Measurements from ENCODE around the gene ALDH3B2.
A peak's percentile ranks its signal among the peaks of the same experiment; 100 is the strongest.

The ALDH3B2 gene

DNA sequence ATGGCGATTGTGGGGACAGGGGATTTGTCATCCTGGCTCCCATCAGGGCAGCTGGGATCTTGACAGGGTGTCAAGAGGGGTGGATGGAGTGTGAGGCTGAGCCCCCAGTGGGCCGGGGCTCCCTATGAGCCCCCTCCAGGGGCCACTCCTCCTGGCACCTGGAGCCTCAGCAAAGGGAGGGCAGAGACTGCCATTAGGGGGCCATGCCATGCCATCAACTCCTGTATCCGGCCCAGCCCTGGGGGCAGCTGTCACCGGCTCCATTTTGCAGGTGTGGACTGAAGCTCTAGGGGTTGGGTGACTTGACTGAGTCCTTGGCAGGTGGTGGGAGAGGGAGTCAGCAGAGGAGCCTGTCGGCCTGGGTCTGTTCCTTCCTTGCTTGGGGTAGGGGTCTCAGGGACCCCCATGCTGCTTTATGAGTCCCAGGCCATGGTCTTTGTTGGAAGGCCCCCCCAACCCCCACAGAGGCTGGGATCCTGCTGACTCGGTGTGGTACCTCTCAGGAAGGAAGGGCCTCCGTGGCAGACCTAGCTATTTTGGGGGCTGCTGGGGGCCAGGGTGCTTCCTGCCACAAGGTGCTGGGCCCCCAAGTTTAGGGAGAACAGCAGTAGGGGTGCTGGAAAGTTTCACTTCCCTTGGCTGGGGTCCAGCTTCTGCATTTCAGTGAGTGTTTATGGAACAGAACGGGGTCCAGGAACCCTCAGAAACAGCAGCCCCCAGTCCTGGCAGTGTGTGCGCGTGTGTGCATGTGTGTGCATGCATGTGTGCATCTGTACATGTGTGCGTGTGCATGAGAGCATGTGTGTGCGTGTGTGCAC is 25.4 kb downstream of the ALDH3B2 start:
- H3K4ac ChIP-seq (ENCODE audit: low read depth, low read length): no peak overlapping the region
- H2BK5ac ChIP-seq (ENCODE audit: low read length): no peak overlapping the region
- H3K79me2 ChIP-seq (ENCODE audit: control insufficient read depth, insufficient read depth, low read length): no peaks in the 10 kb centered on the region
- no peaks in the 10 kb centered on the region for H3K79me1 ChIP-seq (ENCODE audit: low read length)
- no peak overlapping the region for H4K8ac ChIP-seq (ENCODE audit: low read depth, low read length)
- H3K27me3 ChIP-seq (ENCODE audit: insufficient read depth, low read length, poor library complexity): no peaks in the 10 kb centered on the region
- no peak overlapping the region for H3K4me3 ChIP-seq (ENCODE audit: low read length)
- DNase-seq: no peak
- no peak overlapping the region for H3K56ac ChIP-seq (ENCODE audit: low read length)
- H3K23ac ChIP-seq (ENCODE audit: low read length): no peak overlapping the region
- no peaks in the 10 kb centered on the region for H3K36me3 ChIP-seq (ENCODE audit: control insufficient read depth, insufficient read depth, low read length)
- no peak overlapping the region for H2BK15ac ChIP-seq (replicated peaks; ENCODE audit: low read depth)
- no peak overlapping the region for H2BK120ac ChIP-seq (ENCODE audit: low read depth, low read length)
- H3K4me1 ChIP-seq (ENCODE audit: control insufficient read depth, low read depth, low read length): no peaks in the 10 kb centered on the region
- no peak overlapping the region for H3K18ac ChIP-seq (ENCODE audit: low read length)
- H4K5ac ChIP-seq (ENCODE audit: low read length): no peak overlapping the region
- H3K4me2 ChIP-seq (ENCODE audit: low read length): no peak overlapping the region
- H3K9ac ChIP-seq (ENCODE audit: low read length): no peak overlapping the region
- H3K27ac ChIP-seq (ENCODE audit: low read depth, low read length): no peak overlapping the region
- no peak overlapping the region for H2AK5ac ChIP-seq (ENCODE audit: low read length)
- WGBS (ENCODE audit: extremely low coverage, insufficient coverage, low lambda C conversion rate): no CpG with 5 or more reads among the region's 12 CpGs

DNA sequence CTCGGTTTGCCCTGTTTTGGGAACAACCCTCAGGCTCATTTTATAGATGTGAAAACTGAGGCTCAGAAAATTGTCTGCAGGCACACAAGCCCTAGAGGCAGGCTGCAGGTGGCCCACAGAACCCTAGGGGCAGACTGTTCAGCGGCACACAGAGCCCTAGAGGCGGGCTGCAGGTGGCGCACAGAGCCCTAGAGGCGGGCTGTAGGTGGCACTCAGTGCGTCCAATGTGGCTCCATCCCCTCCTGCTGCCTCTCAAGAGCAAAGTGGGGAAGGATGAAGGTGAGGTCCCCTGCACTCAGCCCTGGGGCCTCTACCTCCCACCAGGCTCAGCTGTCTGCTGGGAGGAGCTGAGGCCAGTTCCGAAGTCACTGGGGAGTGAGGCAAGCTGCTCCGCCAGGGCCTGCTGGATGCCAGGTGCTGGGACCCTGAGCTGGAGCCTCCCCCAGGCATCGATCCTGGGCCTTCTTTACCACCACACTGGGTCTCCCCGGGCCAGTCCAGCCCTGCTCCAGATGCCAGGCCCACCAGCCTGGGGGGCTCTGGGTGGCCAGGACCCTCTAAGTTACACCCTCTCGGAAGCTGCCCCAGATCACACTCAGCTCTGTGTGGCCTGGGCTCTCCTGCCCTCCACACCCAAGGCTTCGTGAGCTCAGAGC is 26.2 kb downstream of the ALDH3B2 start:
- Histone ChIP-seq H2BK15ac (replicated peaks; ENCODE audit: low read depth) (no peak overlapping the region), H4K5ac (ENCODE audit: low read length) (no peak overlapping the region), H3K4ac (ENCODE audit: low read depth, low read length) (no peak overlapping the region), H3K18ac (ENCODE audit: low read length) (no peak overlapping the region), H3K27me3 (ENCODE audit: insufficient read depth, low read length, poor library complexity) (no peaks in the 10 kb centered on the region), H3K56ac (ENCODE audit: low read length) (no peak overlapping the region), H2AK5ac (ENCODE audit: low read length) (no peak overlapping the region), H2BK120ac (ENCODE audit: low read depth, low read length) (no peak overlapping the region), H3K23ac (ENCODE audit: low read length) (no peak overlapping the region), H3K9ac (ENCODE audit: low read length) (no peak overlapping the region), H3K79me1 (ENCODE audit: low read length) (no peaks in the 10 kb centered on the region), H3K4me2 (ENCODE audit: low read length) (no peak overlapping the region), H4K8ac (ENCODE audit: low read depth, low read length) (no peak overlapping the region), H3K27ac (ENCODE audit: low read depth, low read length) (no peak overlapping the region), H3K36me3 (ENCODE audit: control insufficient read depth, insufficient read depth, low read length) (no peaks in the 10 kb centered on the region), H2BK5ac (ENCODE audit: low read length) (no peak overlapping the region), H3K4me3 (ENCODE audit: low read length) (no peak overlapping the region), H3K79me2 (ENCODE audit: control insufficient read depth, insufficient read depth, low read length) (no peaks in the 10 kb centered on the region), H3K4me1 (ENCODE audit: control insufficient read depth, low read depth, low read length) (no peaks in the 10 kb centered on the region)
- no CpG with 5 or more reads among the region's 12 CpGs for WGBS (ENCODE audit: extremely low coverage, insufficient coverage, low lambda C conversion rate)
- DNase-seq: peak; percentile 71

DNA sequence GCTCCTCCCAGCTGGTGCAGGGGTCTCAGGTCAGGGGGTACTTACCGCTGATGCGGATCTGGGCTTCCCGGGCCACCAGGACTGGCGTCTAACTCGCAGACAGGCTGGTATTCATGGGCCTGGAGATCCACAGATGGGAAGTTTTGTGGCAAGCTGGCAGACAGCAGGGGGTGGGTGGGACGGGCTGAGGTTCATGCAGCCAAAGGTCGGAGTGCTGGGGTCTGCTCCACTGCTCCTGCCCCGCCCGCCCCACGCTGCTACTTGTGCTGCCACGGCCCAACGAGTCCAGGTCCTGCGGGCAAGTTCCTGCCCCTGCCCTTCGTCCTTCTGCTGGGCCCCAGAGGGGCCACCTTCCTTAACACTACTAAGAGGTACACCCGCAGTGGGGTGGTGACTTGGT is 27.0 kb downstream of the ALDH3B2 start:
- H3K27ac ChIP-seq (ENCODE audit: low read depth, low read length): no peak overlapping the region
- no peak overlapping the region for H4K8ac ChIP-seq (ENCODE audit: low read depth, low read length)
- H3K27me3 ChIP-seq (ENCODE audit: insufficient read depth, low read length, poor library complexity): no peaks in the 10 kb centered on the region
- H3K4me2 ChIP-seq (ENCODE audit: low read length): no peak overlapping the region
- no peak overlapping the region for H3K9ac ChIP-seq (ENCODE audit: low read length)
- H3K36me3 ChIP-seq (ENCODE audit: control insufficient read depth, insufficient read depth, low read length): no peaks in the 10 kb centered on the region
- H2BK120ac ChIP-seq (ENCODE audit: low read depth, low read length): no peak overlapping the region
- no peak overlapping the region for H3K56ac ChIP-seq (ENCODE audit: low read length)
- no peaks in the 10 kb centered on the region for H3K79me2 ChIP-seq (ENCODE audit: control insufficient read depth, insufficient read depth, low read length)
- H3K79me1 ChIP-seq (ENCODE audit: low read length): no peaks in the 10 kb centered on the region
- H3K23ac ChIP-seq (ENCODE audit: low read length): no peak overlapping the region
- no peak for DNase-seq
- no peak overlapping the region for H3K18ac ChIP-seq (ENCODE audit: low read length)
- H4K5ac ChIP-seq (ENCODE audit: low read length): no peak overlapping the region
- no CpG with 5 or more reads among the region's 15 CpGs for WGBS (ENCODE audit: extremely low coverage, insufficient coverage, low lambda C conversion rate)
- H2BK15ac ChIP-seq (replicated peaks; ENCODE audit: low read depth): no peak overlapping the region
- H3K4ac ChIP-seq (ENCODE audit: low read depth, low read length): no peak overlapping the region
- H2AK5ac ChIP-seq (ENCODE audit: low read length): no peak overlapping the region
- H2BK5ac ChIP-seq (ENCODE audit: low read length): no peak overlapping the region
- no peak overlapping the region for H3K4me3 ChIP-seq (ENCODE audit: low read length)
- H3K4me1 ChIP-seq (ENCODE audit: control insufficient read depth, low read depth, low read length): no peaks in the 10 kb centered on the region

DNA sequence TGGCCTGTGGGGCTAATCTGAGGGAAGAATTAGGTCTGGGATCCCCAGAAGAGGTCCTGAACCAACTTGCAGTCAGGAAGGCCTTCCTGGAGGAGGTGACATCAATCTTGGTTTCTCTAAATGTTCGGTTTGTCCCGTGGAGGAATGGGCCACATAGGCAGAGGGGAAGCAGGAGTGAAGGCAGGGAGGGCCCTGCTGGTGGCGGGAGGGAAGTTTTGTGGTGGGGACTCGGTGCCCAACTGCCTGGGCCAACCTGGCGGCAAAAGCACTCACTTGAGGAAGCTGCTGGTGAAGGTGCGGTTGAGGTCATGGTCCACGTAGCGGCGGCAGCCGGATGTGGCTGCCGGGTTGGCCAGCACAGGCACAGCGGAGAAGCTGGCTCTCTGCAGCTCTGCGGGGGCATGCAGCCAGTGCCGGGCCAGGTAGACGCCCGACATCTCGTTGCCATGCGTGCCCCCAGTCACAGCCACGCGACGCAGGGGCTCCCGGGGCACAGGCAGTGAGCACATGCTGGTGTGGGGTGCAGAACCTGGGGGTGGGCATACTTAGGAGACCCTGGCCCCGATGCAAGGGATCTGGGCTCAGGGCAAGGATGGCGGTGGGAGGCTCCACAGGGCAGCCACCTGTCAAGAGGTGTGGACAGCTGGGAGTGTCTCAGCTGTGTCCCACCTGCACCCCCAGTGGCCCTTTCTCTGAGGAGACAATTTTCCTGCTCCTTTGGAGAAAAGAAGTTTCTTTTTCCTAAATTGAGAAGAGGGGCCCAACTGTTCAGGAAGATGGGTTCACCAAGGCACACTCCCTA is 27.7 kb downstream of the ALDH3B2 start:
- no peak overlapping the region for H3K9ac ChIP-seq (ENCODE audit: low read length)
- H3K27ac ChIP-seq (ENCODE audit: low read depth, low read length): no peak overlapping the region
- H3K4me1 ChIP-seq (ENCODE audit: control insufficient read depth, low read depth, low read length): no peaks in the 10 kb centered on the region
- no peaks in the 10 kb centered on the region for H3K36me3 ChIP-seq (ENCODE audit: control insufficient read depth, insufficient read depth, low read length)
- DNase-seq: no peak
- no peaks in the 10 kb centered on the region for H3K79me2 ChIP-seq (ENCODE audit: control insufficient read depth, insufficient read depth, low read length)
- H3K23ac ChIP-seq (ENCODE audit: low read length): no peak overlapping the region
- H3K27me3 ChIP-seq (ENCODE audit: insufficient read depth, low read length, poor library complexity): no peaks in the 10 kb centered on the region
- no peak overlapping the region for H2BK5ac ChIP-seq (ENCODE audit: low read length)
- H3K79me1 ChIP-seq (ENCODE audit: low read length): no peaks in the 10 kb centered on the region
- no peak overlapping the region for H2BK15ac ChIP-seq (replicated peaks; ENCODE audit: low read depth)
- H2BK120ac ChIP-seq (ENCODE audit: low read depth, low read length): no peak overlapping the region
- H3K56ac ChIP-seq (ENCODE audit: low read length): no peak overlapping the region
- no peak overlapping the region for H4K5ac ChIP-seq (ENCODE audit: low read length)
- H3K4me2 ChIP-seq (ENCODE audit: low read length): no peak overlapping the region
- H2AK5ac ChIP-seq (ENCODE audit: low read length): no peak overlapping the region
- H3K18ac ChIP-seq (ENCODE audit: low read length): no peak overlapping the region
- H4K8ac ChIP-seq (ENCODE audit: low read depth, low read length): no peak overlapping the region
- no peak overlapping the region for H3K4me3 ChIP-seq (ENCODE audit: low read length)
- no peak overlapping the region for H3K4ac ChIP-seq (ENCODE audit: low read depth, low read length)
- no CpG with 5 or more reads among the region's 24 CpGs for WGBS (ENCODE audit: extremely low coverage, insufficient coverage, low lambda C conversion rate)

DNA sequence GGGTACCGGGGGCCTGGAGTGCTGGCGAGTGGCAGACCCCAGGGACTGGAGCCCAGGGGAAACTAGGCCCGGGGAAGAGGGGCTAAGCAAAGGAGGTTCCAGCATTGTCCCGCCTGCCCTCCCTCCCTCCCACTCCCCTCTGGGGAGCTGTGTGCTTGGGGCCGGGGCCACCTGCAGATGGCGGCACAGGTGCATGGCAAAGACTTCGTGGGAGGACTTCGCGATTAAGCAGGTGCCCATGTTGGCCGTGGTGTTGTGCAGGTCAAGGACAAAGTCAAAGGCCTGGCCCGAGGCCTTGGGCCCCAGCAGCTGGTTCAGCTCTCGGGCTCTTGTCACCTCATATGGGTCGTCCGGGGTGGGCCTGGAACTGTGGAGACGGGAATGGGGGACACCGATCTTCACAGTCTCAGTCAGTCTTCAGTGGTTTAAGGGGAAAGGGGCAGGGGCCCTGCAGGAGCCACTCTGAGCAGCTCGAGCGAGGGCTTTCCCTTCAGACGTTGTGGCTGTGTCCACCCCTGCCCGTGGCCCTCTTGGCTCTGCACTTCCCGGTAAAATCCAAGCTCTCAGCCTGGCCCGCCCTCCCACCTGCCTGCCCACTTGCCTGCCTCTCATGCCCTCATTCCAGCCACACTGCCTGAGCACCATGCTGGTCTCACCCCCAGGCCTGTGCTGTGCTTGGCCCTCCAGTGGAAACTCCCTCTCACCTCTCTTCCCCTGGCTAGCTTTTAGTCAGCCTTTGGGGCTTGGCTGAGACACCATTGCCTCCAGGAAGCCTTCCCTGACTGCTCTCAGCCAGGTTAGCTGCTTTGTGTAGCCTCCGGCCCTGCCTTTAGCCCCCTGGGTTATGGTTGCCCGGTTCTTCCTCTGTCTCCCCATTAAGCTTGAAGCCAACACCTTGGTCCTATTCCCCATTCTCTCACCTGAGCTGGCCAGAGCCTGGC is 28.6 kb downstream of the ALDH3B2 start:
- Histone ChIP-seq H3K56ac (ENCODE audit: low read length) (no peak overlapping the region), H3K4ac (ENCODE audit: low read depth, low read length) (no peak overlapping the region)
- WGBS (ENCODE audit: extremely low coverage, insufficient coverage, low lambda C conversion rate): no CpG with 5 or more reads among the region's 24 CpGs

More for the DNA sequence above, 28.6 kb downstream of the ALDH3B2 start:
- no peaks in the 10 kb centered on the region for H3K4me1 ChIP-seq (ENCODE audit: control insufficient read depth, low read depth, low read length)
- H3K23ac ChIP-seq (ENCODE audit: low read length): no peak overlapping the region
- no peaks in the 10 kb centered on the region for H3K27me3 ChIP-seq (ENCODE audit: insufficient read depth, low read length, poor library complexity)
- H3K4me2 ChIP-seq (ENCODE audit: low read length): no peak overlapping the region
- no peak overlapping the region for H2AK5ac ChIP-seq (ENCODE audit: low read length)
- H3K79me1 ChIP-seq (ENCODE audit: low read length): no peaks in the 10 kb centered on the region
- H2BK5ac ChIP-seq (ENCODE audit: low read length): no peak overlapping the region
- no peak overlapping the region for H2BK120ac ChIP-seq (ENCODE audit: low read depth, low read length)
- H3K27ac ChIP-seq (ENCODE audit: low read depth, low read length): no peak overlapping the region
- H3K18ac ChIP-seq (ENCODE audit: low read length): no peak overlapping the region
- H4K8ac ChIP-seq (ENCODE audit: low read depth, low read length): no peak overlapping the region
- H2BK15ac ChIP-seq (replicated peaks; ENCODE audit: low read depth): no peak overlapping the region
- no peak overlapping the region for H3K4me3 ChIP-seq (ENCODE audit: low read length)
- DNase-seq: peak; percentile 57
- H3K79me2 ChIP-seq (ENCODE audit: control insufficient read depth, insufficient read depth, low read length): no peaks in the 10 kb centered on the region
- H3K36me3 ChIP-seq (ENCODE audit: control insufficient read depth, insufficient read depth, low read length): no peaks in the 10 kb centered on the region
- H4K5ac ChIP-seq (ENCODE audit: low read length): no peak overlapping the region
- H3K9ac ChIP-seq (ENCODE audit: low read length): no peak overlapping the region
